HG03457 (cell line): ENCODE data around the gene GNA12.

Experiments used
- ATAC-seq: cut with Tn5 transposase; IDR thresholded peaks from one replicate; pipeline ENCODE4 v1.9.1; 2021; ENCODE audit warnings: moderate number of reproducible peaks; ENCODE audit not compliant: unreplicated experiment

The GNA12 gene, protein sequence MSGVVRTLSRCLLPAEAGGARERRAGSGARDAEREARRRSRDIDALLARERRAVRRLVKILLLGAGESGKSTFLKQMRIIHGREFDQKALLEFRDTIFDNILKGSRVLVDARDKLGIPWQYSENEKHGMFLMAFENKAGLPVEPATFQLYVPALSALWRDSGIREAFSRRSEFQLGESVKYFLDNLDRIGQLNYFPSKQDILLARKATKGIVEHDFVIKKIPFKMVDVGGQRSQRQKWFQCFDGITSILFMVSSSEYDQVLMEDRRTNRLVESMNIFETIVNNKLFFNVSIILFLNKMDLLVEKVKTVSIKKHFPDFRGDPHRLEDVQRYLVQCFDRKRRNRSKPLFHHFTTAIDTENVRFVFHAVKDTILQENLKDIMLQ

DNA sequence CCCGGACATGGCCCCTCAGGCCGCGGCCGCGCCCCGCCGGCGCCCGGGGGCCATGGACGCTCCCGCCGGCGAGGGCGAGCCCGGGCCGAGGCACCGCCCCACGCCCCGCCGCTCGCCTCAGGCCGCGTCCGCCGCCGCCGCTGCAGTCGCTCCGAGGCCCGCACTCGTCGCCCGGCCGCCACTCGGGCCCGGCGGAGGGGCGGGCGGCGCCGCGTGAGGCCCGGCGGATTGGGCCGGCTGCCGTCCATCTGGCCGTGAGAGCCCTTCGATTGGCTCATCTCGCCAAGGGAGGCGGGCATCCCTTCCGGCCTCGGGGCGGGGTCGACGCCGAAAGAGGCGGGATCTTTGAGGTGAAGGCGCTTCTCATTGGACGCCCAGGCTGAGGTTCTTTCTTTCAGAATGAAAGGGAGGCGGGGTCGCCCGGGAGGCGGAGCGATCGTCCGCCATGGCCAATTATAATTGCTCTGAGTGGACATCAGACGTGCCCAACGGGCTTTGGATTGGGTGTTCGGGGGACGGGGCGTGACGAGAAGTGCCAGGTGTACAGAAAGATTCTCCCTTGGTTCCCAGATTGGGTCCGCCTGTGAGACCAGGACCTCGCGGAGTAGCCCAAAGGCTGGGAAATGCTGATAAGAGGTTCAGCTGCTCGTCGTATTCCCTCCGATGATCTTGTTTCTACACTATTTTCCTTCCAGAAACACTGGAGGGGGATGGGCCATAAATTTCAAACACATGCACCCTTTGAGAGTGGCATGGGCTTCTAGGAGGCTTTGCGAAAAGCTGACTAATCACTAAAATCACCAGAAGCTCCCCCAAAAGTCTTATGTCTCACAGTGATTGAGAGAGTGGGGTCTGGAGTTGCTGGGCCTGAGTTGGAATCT is at the start of gene GNA12:
Gene GNA12, minus strand, starts transcription at position 156 of the 881 bp plus-strand sequence. Its CDS starts 147 bp downstream, at position 9.
- ATAC-seq = peak; percentile 95

DNA sequence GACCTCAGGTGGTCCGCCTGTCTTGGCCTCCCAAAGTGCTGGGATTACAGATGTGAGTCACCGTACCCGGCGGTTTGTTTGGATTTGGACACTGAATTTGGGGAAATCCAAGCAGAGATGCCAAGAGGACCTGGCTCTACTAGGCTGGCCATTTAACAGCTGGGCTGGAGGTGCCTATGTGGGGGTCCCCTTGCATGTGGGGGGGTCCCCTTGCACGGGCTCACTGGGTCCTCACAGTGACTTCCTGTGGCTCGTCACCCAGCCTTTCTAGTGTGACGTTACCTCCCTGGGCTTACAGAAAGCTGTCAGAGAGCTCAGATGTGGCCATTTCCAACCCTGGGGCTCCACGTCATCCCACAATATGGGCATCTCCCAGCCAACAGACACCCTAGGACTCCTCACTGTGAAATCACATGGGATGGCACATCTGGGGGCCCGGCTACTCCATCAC is 49.3 kb upstream of the GNA12 start:
- no peak for ATAC-seq

DNA sequence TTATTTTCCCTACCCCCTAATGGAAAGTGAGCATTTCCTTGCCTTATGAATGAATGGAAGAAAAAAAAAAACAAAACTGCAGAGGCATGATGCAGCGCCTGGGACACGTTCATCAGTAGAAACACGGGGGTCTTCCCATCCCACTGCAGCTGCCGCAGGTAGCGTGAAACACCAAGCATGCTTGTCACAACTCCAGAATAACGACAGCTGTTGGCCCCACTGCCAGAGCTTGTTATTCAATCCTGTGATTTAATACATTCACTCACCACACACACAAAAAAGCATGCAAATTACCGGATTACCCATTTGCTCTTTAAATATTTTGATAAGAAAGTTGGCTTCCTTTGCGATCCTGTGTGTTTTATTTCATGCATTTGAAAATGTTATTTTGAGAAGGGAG is 48.4 kb upstream of the GNA12 start:
- no peak for ATAC-seq

DNA sequence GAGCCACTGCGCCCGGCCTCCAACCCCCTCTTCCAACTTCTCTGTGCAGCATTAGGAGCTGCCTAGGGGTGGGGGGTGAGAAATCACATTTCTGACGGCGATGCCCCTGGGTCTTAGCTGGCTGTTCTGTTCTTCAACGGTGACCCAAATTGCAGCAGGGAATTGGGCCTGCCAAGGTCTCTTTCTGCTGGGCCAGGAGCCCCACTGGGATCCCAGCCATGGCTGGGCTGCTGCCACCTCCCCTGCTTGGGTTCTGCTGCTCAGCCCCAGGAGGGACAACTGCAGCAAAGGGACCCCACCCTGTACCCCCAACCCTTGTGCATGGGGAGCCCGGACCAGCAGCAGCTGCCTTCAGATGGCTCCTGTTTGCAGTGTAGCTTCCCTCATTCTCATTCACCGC is 43.7 kb upstream of the GNA12 start:
- no peak for ATAC-seq

DNA sequence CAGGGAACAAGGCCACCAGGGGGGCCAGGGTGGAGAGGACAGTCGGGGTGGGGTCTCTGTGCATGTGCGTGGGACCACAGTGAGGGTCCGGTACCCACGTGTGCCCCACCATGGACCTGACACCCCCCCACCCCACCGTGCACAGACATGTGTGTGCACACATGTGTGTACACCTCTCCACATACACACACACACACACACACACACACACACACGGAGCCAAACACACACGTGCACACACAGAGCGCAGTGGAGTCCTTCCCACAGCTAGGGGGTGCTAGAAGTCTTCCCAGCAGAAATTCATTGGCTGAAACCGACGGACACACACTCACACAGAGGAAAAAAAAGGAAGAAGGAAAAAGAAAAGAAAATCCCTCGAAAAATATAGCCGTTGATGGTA is 42.8 kb upstream of the GNA12 start:
- ATAC-seq = no peak

DNA sequence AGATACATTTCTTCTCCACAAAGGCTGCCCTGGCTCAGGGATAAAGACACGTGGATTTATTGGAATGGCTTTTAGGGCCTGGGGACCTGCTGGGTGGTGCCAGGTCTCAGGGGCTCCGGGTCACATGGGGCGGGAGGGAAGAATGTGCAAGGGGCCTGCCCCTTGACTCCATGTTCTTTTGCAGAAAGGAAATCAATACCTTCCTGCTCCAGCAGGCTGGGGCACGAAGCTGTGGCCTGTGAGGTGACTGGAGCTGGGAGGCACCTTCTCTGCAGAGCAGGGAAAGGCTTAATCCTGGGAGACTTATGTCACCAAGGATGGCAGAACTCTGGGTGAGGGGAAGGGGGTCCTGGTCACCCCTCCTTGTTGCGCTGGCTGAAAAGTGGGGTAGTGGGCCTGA is 42.3 kb upstream of the GNA12 start:
- ATAC-seq = no peak

DNA sequence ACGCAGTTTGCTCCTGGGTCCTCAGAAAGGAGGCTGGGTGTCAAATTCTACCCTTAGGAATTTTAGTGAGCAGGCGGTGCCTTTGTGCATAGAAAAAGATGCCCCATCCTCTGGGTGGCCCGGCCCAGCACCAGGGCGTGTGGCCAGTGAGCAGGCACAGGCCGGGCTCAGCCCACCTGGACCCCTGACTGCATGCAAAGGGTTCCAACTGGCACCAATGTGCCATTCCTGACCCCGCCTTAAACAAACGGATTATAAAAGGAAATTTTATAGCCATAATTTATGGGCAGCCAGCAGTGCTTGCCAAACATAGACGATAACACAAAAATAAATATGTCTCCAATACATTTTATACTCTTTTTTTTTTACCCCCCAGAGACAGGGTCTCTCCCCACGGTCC is 40.1 kb upstream of the GNA12 start:
- ATAC-seq = no peak

DNA sequence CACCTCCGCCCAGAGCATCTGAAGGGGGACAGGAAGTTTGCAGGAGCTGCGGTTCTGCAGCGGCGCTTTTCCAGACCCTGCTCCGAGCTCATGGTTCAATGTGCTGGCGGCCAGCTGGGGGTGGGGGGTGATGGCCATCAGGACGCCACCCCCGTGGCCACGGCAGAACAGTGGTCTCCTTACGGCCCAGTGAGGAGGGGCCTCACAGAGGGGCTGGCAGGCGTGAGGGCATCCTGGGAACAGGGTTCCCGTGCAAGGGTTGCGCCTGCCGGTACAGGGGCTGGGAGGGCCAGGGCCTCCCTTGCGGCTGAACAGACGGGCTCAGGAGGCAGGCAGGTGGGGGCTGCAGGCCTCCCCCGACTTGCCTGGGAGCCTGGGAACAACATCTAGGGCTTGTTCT is 39.0 kb upstream of the GNA12 start:
- no peak for ATAC-seq

DNA sequence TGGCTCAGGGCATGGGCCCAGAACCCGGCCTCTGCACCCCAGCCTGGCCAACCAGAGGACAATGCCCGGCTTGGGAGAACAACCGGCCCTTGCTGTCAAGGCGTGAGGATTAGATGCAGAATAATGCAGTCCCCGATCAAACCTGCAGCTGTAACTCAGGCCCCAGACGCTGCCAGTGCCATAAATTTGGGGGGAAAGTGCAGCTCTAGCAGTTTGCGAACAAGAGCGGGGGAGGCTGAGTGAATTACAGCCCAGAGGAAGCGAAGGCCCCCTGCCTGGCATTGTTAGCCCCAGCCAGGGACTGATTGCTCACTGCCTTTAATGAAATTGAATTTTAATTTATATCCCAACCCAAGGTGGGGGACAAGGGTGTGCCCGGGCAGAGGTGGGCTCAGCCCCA is 38.0 kb upstream of the GNA12 start:
- ATAC-seq = no peak

DNA sequence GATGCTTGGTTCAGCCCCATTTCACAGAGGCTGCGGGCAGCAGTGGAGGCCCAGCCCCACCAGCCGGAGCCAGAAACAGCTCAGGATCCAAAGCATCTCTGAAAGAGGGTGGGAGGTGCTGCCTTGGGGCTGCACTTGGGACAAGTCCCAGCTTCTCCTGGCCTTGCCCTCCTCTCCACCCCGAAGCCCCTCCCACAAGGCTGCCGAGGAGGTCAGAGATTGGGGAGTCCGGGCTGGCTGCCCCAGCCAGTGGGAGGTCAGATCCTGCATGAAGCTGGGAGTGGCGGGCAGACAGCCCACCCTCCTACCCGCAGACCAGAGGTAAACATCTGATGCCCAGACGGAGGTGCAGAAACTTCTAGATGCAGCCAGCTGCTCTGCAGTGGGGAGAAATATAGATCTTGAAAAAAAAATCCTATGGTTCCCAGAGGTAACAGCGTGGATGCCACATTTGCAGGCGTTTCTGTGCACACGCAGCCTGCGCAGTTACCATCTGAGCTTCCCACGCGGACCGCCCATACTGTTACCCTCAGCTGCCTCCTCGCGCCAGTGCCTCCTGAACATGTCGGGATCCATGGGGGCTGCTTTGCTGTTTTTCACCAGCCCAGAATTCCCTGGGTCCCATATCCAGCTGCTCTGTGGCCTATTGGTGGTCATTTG is 36.9 kb upstream of the GNA12 start:
- ATAC-seq = no peak

DNA sequence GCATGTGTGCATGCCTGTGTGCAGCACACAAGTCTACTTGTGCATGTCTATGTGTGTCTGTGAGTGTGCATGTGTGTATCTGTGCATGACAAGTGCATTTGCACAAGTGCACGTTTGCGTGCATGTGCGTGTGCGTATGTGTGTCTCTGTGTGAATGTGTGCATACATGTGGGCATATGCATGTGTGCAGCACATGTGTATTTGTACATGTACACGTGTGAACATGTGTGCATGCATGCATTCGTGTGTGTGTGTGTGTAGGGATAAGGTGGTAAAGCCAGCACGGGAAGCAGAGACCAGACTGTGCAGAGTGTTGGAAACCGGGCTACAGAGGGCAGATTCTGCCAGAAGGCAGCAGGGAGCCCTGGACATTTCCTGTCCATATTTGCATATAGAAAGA is 35.9 kb upstream of the GNA12 start:
- ATAC-seq = no peak

DNA sequence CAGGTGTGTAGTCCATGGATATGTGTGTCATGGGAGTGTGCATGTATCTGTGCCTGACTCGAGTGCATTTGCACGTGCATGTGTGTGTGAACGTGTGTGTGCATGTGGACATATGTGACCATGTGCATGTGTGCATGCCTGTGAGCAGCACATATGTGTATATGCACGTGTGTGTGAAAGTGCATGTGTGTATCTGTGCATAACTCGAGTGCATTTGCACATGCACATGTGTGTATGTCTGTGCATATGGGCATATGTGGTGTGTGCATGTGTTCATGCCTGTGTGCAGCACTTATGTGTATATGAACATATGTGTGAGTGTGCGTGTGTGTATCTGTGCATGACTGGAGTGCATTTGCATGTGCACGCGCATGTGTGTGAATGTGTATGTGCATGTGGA is 35.2 kb upstream of the GNA12 start:
- no peak for ATAC-seq

DNA sequence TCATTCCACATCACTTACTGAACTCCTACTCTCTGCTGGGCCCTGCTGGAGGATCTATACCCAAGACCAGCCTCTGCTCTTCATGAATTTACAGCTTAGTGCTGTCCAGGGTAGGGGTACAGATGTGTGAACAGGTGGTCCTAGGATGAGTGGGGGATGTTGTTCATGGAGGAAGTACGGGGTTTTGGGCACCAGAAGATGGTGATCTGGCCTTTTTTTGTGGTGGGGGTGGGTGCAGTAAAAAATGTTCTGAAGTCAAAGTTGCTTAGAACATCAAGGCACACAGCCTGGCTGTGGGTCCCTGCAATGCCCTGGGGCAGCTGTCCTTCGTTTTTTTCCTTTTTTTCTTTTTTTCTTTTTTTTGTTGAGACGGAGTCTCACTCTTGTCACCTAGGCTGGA is 34.2 kb upstream of the GNA12 start:
- no peak for ATAC-seq

DNA sequence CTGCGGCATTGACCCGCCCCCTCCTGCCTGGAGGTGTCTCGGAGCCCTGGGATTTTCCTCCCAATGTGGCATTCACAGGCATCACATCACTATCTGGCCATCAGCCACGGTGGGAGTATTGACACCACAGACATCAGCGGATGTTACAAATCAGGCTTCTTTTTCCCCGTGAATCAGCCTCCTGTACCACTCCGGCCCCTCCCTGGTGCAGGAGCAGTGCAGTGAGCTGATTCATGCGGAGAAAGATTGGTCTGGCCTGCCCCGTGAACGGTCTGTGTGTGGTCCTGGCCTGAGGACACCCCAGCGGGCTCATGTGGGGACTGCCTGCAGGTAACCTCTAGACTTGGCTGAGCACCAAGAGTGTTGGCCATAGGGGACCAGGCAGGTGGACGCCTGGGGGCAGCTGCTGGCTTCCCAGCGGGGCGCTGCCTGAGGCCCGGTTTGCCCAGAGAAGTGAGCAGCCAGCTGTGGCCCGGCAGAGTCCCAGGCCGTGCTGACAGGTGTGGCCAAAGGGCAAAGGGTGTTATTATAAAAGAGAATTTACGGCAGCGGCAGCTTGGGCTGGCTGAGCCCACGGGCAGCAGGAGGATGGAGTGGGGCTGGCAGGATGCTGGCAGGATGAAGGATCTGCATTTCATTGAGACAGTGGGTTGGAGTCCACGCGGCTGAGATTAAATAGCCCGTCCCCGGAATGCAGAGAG is 32.1 kb upstream of the GNA12 start:
- no peak for ATAC-seq

DNA sequence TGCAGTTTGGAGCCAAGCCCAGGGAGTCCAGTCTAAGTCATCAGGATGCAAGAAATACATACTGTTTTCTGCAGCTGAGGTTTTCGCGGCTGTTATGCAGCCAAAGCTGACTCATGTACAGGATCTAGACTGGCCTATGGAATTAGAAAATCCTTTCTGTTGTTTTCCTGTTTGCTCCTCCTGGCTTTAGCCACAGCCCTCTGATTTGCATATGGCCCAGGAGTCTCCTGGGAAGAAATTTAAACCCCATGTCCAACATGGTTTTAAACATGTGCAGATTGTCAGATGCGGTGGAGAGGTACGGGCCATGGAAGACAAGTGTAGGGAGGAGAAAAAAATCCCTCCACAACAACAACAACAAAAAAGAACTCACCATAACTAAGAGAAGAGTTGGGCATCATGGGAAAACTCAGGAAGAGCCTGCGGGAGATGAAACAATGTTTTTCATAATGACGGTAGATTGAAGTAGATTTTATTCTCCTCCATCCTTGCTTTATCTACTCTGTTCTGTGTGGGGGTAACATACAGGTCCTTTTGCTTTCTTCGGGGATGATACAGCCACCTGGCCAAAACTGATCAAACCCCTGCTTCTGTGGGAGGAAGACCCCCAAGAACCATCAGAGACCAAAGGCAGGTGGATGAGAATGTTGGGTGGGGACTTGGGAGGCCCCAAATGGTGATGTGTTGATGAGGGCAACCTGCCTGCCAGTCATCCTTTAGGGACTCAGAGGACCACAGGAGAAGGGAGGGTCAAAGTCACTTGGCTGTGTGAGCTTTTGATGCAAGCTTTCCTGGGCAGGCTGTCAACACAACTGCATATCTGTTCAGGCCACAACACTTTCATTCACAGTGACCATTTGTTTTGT is 29.8 kb upstream of the GNA12 start:
- ATAC-seq = no peak

DNA sequence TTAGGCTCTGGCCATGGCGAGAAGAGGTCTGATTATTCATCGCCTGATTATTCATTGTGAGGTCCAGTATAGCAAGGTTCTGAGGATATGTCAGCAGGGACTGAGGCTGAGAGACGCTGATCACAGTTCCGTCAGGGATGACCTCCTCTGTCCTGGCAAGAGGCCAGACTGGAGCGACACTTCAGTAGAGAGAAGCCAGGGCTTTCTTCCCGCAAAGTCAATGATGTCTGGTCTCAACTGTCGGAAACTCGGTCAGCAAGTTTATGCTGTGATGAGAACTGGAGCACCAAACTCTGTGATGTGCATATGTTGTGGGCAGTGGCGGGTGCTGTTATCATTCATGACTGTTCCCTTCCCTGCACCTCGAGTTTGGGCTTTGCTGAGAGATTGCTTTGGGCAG is 29.0 kb upstream of the GNA12 start:
- ATAC-seq = no peak

DNA sequence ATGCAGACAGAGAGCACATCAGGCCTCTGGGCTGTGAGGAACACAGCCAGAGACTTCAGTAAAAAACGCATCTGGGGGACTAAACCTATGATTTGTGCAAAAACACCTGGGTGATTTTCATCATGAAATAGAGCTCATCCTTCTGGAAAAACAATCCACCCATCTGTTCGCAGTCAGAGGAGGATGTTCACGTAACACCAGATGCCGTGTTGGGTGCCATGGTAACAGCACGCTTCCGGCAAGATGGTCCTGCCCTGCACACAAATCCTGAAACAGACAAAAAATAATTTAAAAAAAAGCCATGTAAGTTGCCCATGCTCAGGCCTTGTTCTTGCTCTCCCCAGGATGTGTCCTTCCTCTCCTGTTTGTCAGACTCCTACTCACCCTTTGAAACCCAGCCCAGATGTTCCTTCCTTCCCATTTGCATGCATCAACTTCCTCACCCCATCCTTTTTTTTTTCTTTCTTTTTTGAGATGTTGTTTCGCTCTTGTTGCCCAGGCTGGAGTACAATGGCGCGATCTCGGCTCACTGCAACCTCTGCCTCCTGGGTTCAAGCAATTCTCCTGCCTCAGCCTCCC is 28.3 kb upstream of the GNA12 start:
- ATAC-seq = no peak

DNA sequence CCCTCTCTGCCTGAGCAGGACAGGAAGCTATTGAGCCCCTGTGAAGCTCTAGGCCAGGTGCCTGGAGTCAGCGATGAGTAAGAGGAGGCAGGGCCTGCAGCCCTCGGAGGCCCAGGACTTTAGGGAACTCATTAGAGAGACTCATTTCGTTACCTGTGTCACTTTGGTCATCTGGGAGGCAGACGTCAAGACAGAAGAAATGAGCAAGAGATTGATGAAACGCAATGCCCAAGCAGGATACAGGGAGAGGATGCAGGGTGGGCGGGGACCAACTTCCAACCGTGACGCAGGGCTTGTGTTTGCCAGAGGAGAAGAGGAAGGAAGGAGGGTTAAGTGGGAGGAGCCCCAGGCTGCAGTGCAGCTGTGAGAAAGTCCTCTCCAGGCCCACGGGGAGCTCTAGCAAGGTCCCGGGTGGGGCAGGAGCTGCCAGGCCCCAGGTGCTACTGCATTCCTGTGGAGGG is 26.4 kb upstream of the GNA12 start:
- no peak for ATAC-seq

DNA sequence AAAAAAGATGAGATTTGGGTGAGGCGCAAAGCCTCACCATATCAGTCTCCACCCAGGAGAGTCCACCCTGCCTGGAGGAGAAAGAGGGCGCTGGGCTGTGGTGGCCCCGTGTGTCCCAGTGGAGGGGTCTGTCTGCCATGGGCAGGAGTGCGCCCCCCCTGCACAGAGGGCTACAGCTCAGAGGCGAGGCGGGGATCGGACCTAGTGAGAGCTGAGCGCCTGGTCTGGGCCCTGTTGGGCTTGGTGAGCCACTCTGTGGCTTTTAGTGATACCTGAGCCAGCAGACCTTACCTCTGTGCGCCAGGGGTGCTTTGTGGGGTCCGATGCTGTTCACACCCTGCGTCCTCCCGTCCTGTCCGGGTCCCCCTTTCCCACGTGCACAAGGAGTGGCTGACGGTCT is 25.9 kb upstream of the GNA12 start:
- no peak for ATAC-seq

DNA sequence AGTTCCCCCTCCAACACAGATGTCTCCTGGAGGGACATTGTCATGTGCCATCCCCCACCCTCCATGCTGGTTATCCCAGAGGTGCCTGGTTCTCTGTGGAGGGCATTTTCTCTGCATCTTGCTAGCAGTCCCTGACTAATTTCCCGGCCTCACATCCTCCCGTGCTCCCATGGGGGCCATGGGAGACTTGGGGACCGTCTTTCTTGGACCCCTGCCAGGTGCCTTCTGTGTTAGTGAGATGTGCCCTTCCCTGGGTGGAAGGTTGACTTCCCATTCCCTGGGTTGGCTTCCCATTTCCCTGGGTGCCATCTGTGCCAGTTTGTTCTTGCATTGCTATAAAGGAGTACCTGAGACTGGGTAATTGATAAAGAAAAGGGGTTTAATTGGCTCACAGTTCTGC is 22.5 kb upstream of the GNA12 start:
- no peak for ATAC-seq
